Activated naive CD4-positive, alpha-beta T cell treated with anti-CD3 and anti-CD28 coated beads, Interleukin-2, amount 50 U/mL, for 24 hours (primary cell): ENCODE data around the gene NT5C2.
"Not testable (repeated sequence)": the region's sequence is repeated elsewhere in the genome, so short reads cannot be mapped to it uniquely, and the experiment has no call there.

Experiments
- H3K27ac Mint-ChIP-seq: one replicate; pipeline ENCODE4 v1.8.0; 2021; ENCODE audit warnings: mild to moderate bottlenecking, mixed read lengths
- H3K27me3 Mint-ChIP-seq: one replicate; pipeline ENCODE4 v1.8.0; 2021; ENCODE audit warnings: mixed read lengths
- H3K36me3 Mint-ChIP-seq: one replicate; pipeline ENCODE4 v1.8.0; 2021; ENCODE audit warnings: mixed read lengths
- H3K4me1 Mint-ChIP-seq: one replicate; pipeline ENCODE4 v1.8.0; 2021; ENCODE audit warnings: mixed read lengths
- H3K4me3 Mint-ChIP-seq: one replicate; pipeline ENCODE4 v1.8.0; 2021; ENCODE audit warnings: mild to moderate bottlenecking, mixed read lengths
- H3K9me3 Mint-ChIP-seq: one replicate; pipeline ENCODE4 v1.8.0; 2021; ENCODE audit warnings: mixed read lengths

Gene NT5C2

DNA sequence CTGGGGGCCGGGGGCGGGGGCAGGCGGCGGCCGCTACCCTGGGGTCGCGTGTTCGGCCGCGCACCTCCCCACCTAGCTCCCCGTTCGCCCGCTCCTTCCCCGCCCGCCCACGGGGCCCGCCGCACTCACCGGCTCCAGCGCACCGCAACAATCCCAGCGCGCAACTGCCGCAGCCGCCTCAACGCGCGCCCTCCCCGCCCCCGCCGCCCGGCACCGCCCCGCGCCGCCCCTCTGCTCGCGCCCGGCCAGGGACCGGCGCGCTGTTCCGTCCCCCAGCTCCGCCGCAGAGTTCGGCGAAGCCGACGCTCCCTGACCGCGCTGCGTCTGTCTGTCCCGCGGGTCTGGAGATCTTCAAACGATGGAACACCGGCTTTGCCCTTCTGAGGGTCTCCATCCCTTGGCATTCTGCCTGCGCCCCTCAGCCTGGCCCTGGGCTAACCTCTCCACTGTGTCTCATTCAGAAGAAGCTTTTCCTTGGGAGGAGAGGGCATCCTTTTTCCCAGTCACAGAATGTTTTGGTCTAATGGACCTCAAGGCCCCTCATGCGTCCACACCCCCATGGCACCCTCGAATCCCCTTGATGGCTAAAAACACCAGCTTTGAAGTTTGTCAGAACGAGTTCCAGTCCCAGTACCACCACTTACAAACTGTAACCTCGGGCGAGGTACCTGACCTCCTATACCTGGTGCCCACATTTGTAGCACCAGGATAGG is at the start of gene NT5C2:
TSS of gene NT5C2 (minus strand) at position 166 of the 713 bp plus-strand sequence. CDS start 18,314 bp downstream, outside the sequence.
- peak within 1 kb of the TSS; percentile 98 for H3K4me3 Mint-ChIP-seq
- peaks cover 42% of the 10 kb centered on the region for H3K4me1 Mint-ChIP-seq
- peaks cover 1% of the 10 kb centered on the region for H3K36me3 Mint-ChIP-seq
- peak within 1 kb of the TSS; percentile 99 for H3K27ac Mint-ChIP-seq
- no peaks in the 10 kb centered on the region for H3K27me3 Mint-ChIP-seq
- H3K9me3 Mint-ChIP-seq = no peaks in the 10 kb centered on the region

DNA sequence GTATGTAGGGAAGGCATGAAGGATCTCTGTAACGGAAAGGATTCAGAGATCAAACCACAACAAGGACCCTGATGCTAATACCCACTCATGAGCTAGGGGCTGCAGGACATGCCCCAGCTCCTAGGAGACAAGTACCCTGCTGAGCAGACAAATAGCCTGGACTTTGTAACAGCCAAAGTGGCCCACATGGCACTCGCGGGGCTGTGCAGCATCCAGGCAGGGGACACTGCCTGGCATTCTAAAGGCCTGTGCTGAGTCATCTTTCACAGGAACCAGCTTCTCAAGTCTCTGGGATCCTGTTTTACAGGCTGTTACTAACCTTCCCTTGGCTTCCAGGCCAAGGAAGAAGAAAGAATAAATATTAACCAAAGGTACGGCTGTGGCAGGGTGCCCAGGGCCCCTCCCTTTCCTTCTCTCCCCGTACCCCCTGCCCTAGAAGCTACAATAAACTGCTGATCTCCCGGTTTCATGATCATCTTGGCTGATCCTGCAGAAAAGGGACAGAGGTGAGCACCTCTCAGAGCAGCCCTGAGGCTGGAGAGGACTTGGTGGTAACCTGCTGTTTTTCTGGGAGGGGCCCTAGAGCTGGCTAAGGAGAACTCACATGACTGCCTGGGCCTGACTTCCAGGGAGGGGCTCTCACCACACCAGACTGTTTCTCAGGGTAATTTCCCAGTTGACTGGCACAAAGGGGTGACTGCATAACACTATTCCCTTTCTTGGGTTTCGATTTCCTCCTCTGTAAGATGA is 48.4 kb upstream of the NT5C2 start:
- Mint-ChIP-seq H3K27ac (no peak overlapping the region), H3K27me3 (no peaks in the 10 kb centered on the region), H3K36me3 (no peaks in the 10 kb centered on the region), H3K4me3 (no peak overlapping the region), H3K9me3 (no peaks in the 10 kb centered on the region), H3K4me1 (peaks cover 10% of the 10 kb centered on the region)

DNA sequence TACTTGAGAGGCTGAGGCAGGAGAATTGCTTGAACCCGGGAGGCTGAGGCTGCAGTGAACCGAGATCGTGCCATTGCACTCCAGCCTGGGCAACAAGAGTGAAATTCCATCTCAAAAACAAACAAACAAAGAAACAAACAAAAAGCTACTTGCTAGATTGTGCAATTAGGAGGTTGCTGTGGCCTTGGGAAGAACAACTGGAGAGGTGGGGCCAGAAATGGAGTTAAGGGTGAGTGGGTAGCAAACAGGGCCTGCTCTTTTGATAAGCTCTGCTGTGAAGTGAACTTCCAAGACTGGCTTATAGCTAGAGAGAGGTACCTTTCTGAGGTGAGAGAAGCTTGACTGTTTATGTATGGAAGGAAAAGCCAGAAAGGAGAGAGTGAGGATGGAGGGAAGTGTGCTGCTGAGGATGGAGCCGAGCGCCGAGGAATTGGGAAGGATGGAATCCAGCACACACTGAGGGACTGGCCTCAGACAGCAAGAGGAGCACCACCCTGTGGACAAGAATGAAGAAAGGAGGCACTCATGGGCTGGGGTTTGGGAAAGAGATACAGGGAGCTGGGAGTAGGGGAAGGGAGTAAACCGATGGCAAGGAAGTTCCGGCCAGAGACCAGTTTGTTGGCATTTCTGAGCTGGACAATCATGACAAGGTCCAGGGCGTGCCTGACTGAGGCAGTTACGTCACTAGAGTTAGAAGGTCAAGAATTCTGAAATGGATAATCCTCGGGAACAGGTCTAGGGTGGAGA is 45.6 kb upstream of the NT5C2 start:
- Mint-ChIP-seq H3K27ac (no peak overlapping the region), H3K27me3 (no peaks in the 10 kb centered on the region), H3K9me3 (no peaks in the 10 kb centered on the region), H3K36me3 (no peaks in the 10 kb centered on the region), H3K4me1 (peaks cover 10% of the 10 kb centered on the region), H3K4me3 (no peak overlapping the region)

DNA sequence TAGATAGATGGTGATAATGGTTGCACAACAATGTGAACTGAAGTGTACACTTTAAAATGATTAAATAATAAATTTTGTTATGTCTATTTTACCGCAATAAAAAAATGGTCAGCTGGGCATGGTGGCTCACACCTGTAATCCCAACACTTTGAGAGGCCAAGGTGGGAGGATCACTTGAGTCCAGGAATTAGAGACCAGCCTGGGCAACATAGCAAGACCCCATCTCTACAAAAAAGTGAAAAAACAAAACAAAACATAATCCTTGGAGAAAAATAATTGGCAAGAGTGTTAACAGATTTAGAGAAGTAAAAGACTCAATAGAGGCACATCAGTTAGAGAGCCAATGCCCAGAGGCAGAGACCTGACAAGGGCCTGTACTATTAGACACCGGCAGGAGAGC is 42.7 kb upstream of the NT5C2 start:
- no peaks in the 10 kb centered on the region for H3K27me3 Mint-ChIP-seq
- H3K4me1 Mint-ChIP-seq = peaks cover 6% of the 10 kb centered on the region
- H3K9me3 Mint-ChIP-seq = no peaks in the 10 kb centered on the region
- H3K4me3 Mint-ChIP-seq = no peak overlapping the region
- H3K27ac Mint-ChIP-seq = peak overlapping the region; percentile 43
- H3K36me3 Mint-ChIP-seq = no peaks in the 10 kb centered on the region

DNA sequence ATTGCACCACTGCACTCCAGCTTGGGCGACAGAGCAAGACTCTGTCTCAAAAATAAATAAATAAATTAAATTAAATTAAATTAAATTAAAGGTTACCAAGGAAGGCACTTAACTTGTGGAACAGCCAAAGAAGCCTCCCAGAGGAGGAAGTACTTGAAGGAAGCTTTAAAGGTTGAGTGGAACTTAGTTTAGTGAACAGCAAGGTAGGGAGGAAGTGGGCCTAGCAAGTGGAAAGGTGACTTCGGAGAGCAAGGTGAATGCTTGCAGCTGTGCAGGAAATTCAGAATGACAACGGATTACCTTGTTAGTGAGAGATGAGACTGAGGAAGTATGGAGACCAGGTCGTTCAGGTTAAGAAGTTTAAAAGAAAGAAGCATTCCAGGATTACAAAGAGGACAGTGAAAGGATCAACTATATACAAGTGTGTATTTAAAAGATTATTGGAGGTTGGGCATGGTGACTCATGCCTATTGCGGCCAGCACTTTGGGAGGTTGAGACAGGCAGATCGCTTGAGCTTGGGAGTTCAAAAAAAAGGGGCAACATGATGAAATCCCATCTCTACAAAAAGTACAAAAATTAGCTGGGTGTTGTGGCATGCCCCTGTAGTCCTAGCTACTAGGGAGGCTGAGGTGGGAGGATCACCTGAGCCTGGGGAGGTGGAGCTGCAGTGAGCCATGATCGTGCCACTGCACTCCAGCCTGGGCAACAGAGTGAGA is 39.9 kb upstream of the NT5C2 start:
- H3K27ac Mint-ChIP-seq = no peak overlapping the region
- H3K4me3 Mint-ChIP-seq = no peak overlapping the region
- H3K4me1 Mint-ChIP-seq = no peaks in the 10 kb centered on the region
- H3K9me3 Mint-ChIP-seq = no peaks in the 10 kb centered on the region
- no peaks in the 10 kb centered on the region for H3K27me3 Mint-ChIP-seq
- no peaks in the 10 kb centered on the region for H3K36me3 Mint-ChIP-seq

DNA sequence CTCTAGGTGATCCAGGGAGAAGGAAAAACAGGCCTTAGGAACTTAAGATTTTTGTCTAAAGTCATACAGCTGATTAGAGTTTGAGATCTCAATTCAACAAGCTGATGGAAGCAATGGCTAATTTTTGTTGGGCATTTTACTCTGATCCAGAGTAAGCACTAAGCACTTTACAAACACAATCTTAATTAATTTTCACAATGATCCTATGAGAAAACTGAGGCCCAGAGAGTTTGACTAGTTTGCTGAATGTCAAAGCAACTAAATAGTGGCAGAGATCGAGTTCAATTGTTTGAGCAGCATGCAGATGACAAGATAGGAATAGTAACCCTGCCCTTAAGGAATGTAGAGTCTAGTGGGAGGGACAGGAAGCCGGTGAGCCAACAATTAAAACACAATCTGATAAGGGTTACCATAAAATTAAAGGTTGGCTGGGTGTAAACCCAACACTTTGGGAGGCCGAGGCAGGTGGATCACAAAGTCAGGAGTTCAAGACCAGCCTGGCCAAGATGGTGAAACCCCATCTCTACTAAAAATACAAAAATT is 39.1 kb upstream of the NT5C2 start:
- H3K27me3 Mint-ChIP-seq = no peaks in the 10 kb centered on the region
- no peaks in the 10 kb centered on the region for H3K4me1 Mint-ChIP-seq
- no peak overlapping the region for H3K4me3 Mint-ChIP-seq
- H3K27ac Mint-ChIP-seq = no peak overlapping the region
- H3K9me3 Mint-ChIP-seq = no peaks in the 10 kb centered on the region
- H3K36me3 Mint-ChIP-seq = no peaks in the 10 kb centered on the region

DNA sequence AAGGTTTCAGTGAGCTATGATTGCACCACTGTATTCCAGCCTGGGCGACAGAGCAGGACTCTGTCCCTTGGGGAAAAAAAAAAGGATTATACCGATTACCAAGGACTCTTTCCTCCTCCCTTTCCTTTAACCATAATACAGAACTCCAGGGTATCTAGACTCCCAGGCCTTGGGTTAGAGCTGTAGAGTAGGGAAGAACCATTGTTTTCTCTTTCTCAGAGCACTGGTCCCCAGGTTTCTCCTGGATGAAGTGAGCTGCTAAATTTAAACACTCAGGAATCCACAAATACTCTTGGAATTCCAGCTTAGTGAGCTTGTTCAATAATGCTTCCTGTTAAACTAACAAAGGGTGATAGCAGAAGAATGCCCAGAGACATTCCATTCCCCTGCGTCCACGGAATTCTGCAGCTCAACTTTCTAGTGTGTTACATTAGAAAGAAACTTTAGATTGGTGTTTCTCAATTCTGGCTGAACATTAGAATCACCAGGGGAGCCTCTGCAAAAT is 38.0 kb upstream of the NT5C2 start:
- H3K4me1 Mint-ChIP-seq = no peaks in the 10 kb centered on the region
- no peaks in the 10 kb centered on the region for H3K9me3 Mint-ChIP-seq
- no peak overlapping the region for H3K4me3 Mint-ChIP-seq
- no peaks in the 10 kb centered on the region for H3K36me3 Mint-ChIP-seq
- no peak overlapping the region for H3K27ac Mint-ChIP-seq
- H3K27me3 Mint-ChIP-seq = no peaks in the 10 kb centered on the region

DNA sequence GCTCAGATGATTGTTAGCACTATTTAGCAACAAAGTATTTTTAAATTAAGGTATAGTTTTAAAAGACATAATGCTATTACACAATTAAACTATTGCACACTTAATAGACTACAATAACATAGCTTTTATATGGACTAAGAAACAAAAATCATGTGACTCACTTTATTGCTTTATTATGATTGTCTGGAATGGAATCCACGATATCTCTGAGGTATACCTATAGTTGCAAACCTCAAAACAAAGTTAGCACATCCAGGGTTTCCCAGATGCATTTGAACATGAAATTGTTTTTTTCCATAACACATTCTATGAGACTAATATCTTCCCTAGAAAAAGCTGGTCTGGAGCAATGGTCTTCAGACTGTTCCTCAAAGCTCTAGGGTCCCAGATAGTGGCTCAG is 34.3 kb upstream of the NT5C2 start:
- Mint-ChIP-seq H3K27me3 (no peaks in the 10 kb centered on the region), H3K4me3 (no peak overlapping the region), H3K36me3 (peaks cover 5% of the 10 kb centered on the region), H3K4me1 (no peaks in the 10 kb centered on the region), H3K27ac (no peak overlapping the region), H3K9me3 (peaks cover 5% of the 10 kb centered on the region)

DNA sequence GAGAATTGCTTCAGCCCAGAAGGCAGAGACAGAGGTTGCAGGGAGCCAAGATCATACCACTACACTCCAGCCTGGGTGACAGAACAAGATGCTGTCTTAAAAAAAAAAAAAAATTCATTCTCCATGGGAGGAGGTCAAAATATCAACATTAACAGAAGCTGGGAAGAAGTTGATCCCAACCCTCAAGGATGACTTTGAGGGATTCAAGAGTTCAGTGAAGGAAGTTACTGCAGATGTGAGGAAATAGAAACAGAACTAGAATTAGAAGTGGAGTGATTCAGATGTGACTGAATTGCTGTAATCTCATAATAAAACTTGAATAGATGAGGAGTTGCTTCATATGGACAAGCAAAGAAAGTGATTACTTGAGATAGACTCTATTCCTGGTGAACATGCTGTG is 32.9 kb upstream of the NT5C2 start:
- peaks cover 5% of the 10 kb centered on the region for H3K9me3 Mint-ChIP-seq
- H3K4me3 Mint-ChIP-seq = no peak overlapping the region
- H3K4me1 Mint-ChIP-seq = no peaks in the 10 kb centered on the region
- no peaks in the 10 kb centered on the region for H3K27me3 Mint-ChIP-seq
- H3K27ac Mint-ChIP-seq = no peak overlapping the region
- peaks cover 7% of the 10 kb centered on the region for H3K36me3 Mint-ChIP-seq

DNA sequence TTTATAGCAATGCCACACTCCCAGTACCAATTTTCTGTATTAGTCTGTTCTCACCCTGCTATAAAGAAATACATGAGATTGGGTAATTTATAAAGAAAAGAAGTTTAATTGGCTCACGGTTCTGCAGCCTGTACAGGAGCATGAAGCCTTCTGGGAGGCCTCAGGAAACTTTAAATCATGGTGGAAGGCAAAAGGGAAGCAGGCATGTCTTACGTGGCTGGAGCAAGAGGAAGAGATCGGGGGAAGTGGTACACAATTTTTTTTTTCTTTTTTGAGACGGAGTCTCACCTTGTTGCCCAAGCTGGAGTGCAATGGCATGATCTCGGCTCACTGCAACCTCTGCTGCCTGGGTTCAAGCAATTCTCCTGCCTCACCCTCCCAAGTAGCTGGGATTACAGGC is 31.6 kb upstream of the NT5C2 start:
- H3K27ac Mint-ChIP-seq, H3K4me3 Mint-ChIP-seq, H3K36me3 Mint-ChIP-seq, H3K4me1 Mint-ChIP-seq, H3K27me3 Mint-ChIP-seq, H3K9me3 Mint-ChIP-seq: not testable (repeated sequence)

DNA sequence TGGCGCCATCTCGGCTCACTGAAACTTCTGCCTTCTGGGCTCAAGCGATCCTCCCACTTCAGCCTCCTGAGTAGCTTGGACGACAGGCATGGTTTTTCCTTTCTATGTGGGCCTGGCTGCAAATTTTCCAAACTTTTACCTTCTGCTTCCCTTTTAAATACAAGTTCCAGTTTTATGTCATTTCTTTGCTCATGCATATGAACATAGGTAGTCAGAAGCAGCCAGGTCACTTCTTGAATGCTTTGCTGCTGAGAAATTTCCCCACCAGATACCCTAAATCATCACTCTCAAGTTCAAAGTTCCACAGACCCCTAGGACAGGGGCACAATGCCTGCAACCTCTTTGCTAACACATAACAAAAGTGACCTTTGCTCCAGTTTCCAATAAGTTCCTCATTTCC is 31.1 kb upstream of the NT5C2 start:
- Mint-ChIP-seq H3K9me3 (peaks cover 5% of the 10 kb centered on the region), H3K4me1 (no peaks in the 10 kb centered on the region), H3K27ac (no peak overlapping the region), H3K36me3 (peaks cover 7% of the 10 kb centered on the region), H3K27me3 (no peaks in the 10 kb centered on the region), H3K4me3 (no peak overlapping the region)

DNA sequence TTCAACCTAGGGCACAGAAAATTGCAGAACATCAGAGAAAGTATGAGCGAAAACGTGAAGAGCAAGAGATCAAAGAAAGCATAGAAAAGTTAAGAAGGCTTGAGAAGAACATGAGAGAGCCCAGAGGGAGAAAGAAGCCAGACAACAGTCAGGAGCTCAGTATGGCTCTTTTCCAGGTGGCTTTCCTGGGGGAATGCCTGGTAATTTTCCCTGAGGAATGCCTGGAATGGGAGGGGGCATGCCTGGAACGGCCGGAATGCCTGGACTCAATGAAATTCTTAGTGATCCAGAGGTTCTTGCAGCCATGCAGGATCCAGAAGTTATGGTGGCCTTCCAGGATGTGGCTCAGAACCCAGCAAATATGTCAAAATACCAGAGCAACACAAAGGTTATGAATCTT is 23.3 kb upstream of the NT5C2 start:
- H3K4me3 Mint-ChIP-seq, H3K27ac Mint-ChIP-seq, H3K36me3 Mint-ChIP-seq, H3K4me1 Mint-ChIP-seq, H3K27me3 Mint-ChIP-seq, H3K9me3 Mint-ChIP-seq: not testable (repeated sequence)

DNA sequence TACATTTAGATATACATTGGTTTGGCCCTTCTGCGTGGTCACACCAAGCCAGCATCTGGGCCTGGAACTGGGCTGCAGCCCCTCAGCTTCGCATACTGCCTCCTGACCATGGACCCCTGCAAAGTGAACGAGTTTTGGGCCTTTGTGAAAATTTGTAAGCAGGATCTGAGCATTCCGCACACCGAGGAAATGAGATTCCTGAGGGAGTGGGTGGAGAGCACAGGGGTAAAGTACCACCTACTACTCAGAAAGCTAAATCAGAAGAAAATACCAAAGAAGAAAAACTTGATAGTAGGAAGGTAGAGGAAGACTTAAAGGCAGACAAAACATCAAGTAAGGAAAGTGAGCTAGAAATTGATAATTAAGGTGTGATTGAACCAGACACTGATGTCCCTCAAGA is 22.5 kb upstream of the NT5C2 start:
- no peak overlapping the region for H3K27ac Mint-ChIP-seq
- H3K9me3 Mint-ChIP-seq = peaks cover 5% of the 10 kb centered on the region
- peaks cover 7% of the 10 kb centered on the region for H3K36me3 Mint-ChIP-seq
- no peaks in the 10 kb centered on the region for H3K27me3 Mint-ChIP-seq
- no peak overlapping the region for H3K4me3 Mint-ChIP-seq
- no peaks in the 10 kb centered on the region for H3K4me1 Mint-ChIP-seq

DNA sequence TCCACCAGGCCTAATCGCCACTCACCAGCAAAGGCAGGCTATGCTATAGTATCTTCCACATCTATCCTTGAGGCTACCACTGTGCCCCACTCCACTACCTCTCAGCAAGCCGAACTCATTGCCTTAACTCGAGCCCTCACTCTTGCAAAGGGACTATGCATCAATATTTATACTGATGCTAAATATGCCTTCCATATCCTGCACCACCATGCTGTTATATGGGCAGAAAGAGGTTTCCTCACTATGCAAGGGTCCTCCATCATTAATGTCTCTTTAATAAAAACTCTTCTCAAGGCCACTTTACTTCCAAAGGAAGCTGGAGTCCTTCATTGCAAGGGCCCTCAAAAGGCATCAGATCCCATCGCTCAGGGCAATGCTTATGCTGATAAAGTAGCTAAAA is 17.2 kb upstream of the NT5C2 start:
- not testable (repeated sequence) for H3K27ac Mint-ChIP-seq, H3K4me1 Mint-ChIP-seq, H3K27me3 Mint-ChIP-seq, H3K4me3 Mint-ChIP-seq, H3K9me3 Mint-ChIP-seq, H3K36me3 Mint-ChIP-seq

DNA sequence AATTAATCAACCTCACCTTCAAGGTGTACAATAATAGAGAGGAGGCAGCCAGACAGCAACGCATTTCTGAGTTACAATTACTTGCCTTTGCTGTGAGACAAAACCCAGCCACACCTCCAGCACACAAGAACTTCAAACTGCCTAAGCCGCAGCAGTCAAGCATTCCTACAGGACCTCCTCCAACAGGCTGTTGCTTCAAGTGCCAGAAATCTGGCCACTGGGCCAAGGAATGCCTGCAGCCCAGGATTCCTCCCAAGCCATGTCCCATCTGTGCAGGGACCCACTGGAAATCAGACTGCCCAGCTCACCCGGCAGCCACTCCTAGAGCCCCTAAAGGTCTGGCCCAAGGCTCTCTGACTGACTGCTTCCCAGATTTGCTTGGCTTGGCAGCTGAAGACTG is 14.6 kb upstream of the NT5C2 start:
- H3K27ac Mint-ChIP-seq, H3K36me3 Mint-ChIP-seq, H3K9me3 Mint-ChIP-seq, H3K4me3 Mint-ChIP-seq, H3K4me1 Mint-ChIP-seq, H3K27me3 Mint-ChIP-seq: not testable (repeated sequence)
